Measurements from ENCODE around the gene SLC7A14.
"Not testable (repeated sequence)": the region's sequence is repeated elsewhere in the genome, so short reads cannot be mapped to it uniquely, and the experiment has no call there.

SLC7A14 gene

DNA sequence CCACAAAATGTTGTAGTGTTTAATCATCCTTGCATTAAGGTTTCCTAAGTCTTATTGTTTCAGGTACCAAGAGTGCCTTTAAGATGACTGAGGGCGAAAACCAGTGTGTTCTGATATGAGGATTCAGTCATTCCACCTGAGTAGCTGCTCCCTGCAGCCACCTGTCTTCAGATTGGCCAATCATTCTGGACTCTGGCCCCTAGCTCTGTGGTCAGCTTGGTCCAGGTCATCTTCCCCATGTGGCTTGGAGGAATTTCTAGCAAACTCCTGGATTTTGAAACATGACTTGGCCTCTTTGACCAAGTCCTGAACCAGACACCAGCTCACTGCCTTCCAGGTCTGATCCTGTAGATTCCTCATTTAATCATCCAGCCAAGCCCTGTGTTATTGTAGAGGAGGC is 7.8 kb upstream of the SLC7A14 start:
- FAIRE-seq = no peak

DNA sequence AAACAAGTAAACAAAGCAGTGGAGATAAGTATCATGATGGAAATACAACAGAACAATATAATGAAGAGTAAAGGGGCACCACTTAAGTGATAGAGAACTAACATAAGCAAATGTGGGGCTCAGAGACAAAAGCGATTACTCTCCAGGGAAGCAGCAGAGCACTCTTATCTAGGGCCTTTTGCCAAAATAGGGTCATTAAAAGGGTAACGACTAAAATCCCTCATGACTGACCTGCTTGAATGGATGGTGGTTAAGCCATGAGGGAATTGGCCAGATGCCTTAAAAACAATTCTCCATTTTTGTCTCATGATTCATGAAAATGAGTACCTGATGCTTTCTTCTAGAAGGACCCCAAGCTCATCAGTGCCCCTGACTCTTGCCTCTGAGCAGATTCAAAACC is 3.2 kb upstream of the SLC7A14 start:
- FAIRE-seq = no peak

DNA sequence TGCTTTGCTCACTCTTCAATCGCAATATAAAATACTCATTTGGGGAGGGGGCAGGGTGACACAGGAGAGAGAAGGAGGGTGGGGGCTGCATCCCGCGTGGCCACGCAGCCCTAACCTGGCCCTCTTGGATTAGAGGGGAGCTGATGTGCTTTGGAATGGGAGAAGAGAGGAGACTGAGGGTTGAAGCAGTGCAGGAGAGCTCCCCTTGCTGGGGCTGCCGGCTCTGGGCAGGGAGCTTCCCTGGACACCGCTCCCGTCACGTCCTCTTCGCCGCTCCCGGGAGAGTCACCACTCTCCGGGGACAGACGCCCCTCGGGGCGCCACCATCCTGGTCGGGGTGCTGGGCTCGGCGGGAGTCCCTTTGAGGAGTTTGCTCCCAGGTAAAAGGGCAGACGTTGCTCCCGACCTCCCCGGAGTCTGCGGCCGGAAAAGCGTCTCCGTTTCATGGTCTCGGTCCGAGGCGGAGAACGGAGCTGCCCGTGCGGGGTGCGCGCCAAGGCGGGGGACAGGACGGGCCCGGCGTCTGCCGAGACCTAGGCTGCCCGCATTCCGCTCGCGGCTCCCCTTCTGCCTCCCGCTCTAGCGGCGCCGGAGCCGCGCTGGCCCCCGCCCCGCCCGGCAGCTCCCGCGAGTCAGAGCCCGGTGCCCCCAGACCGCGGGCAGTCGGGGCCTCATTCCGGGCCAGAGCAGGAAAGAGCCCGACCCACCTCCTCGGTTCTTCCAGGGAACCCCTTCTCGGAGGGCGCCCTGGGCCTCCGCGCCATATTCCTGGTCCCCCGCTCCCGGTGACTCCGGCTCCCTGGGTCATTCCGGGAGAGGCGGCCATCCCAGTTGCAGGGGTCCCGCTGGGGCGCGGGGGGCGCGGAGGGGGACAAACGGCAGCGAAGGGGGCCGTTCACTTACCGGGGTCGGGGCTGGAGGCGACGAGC is 603 bp downstream of the SLC7A14 start:
- no peak for FAIRE-seq

DNA sequence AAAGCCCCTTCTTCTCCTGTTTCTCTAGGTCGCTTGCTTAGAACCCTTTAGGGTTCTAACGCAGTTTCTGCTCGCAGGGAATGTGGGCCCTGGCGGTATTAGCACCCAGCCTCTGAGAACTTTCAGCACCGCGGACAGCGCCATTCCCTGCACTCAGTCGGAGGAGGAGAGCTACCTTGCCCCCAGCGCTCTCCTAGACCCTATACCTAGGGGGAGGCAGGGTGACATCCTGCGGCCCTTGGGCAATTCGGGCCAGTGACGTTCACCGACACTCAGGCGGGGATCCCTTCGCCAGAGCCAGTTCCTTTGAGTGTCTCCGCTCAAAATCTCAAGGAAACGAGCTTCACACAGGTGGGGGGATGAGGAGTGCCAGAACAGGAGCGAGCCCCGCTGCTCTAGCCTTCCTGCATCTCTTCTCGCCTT is 1.3 kb downstream of the SLC7A14 start:
- FAIRE-seq = no peak

DNA sequence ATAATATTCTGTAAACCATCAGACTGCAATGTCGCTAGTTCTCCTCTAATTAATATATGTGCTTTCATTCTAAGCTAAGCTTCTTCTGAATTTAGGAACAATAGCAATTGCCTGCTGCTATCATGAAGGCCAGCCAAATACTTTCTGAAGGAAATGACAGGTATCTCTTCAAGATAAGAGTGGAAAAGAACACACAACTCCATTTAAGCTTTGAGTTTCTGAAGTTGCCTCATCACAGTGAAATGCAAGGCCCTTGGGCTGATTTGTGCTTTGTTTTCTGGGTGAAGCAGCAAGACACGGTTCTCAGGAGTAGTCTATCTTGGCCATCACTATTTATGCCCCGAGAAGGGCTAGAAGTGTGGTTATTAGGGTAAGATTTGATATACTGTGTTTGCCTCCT is 6.2 kb downstream of the SLC7A14 start:
- no peak for FAIRE-seq

DNA sequence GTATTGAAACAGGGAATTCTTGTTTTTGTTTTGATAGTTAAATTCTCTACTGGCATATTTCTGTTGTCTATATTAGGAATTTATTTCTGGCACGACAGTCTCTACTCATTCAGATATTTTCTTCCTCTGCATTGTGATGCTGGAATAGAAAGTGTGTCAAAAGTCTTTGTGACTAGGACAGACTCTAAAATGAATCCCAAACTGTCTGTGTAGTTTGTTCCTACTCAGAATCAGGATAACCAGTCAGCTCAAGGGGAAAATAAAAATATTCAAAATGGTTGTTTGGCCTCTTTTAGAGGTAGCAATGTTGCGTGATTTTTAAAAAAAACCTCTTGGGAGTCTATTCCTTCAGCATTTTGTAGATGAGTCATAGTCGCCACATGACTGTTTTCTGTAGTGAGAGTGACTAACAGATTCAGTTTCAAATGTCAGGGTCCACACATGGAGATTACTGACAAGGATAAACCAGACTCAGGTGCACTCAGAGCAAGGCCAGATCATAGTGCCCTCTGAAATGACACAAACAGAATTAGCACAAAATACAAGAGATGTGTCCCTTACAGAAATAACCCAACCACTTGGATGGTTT is 13.1 kb downstream of the SLC7A14 start:
- FAIRE-seq = peak; percentile 13

DNA sequence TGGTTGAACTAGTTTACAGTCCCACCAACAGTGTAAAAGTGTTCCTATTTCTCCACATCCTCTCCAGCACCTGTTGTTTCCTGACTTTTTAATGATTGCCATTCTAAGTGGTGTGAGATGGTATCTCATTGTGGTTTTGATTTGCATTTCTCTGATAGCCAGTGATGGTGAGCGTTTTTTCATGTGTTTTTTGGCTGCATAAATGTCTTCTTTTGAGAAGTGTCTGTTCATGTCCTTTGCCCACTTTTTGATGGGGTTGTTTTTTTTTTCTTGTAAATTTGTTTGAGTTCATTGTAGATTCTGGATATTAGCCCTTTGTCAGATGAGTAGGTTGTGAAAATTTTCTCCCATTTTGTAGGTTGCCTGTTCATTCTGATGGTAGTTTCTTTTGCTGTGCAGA is 18.3 kb downstream of the SLC7A14 start:
- FAIRE-seq = not testable (repeated sequence)

DNA sequence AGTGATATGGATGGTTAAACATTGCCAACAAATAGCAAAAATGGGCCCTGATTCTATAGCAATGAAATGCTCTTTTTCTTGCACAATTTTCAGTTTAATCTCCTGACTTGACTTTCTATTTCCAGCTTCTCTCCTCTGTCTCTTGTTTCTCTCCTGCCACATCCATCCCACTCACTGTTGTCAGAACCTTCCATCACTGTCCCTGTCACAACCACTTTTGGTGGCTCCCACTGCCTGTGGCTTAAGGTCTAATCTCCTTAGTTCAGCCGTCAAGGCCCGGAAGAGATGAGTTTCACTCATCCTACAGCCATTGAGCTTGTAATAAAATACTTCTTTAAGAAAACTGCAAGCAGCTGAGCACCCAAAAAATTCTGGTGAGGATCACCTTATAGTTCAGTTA is 19.5 kb downstream of the SLC7A14 start:
- FAIRE-seq = no peak

DNA sequence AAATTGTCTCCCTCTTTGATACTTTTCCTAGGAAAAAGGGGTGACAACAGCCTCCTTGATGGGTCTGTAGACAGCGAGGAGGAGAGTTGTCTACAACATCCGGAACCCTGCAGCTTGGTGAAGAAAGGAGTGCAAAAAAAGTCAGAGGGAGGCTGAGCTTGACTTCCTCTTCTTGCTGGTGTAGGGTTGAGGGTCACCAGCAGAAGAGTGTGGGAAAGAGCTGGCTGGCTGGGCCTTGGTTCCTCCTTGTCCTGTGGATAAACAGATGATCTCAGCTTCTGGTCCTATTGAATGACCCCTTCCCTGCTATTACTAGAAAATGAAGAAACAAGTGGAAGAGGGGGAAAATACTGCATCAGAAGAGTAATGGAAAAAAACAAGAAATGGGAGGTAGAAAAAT is 20.4 kb downstream of the SLC7A14 start:
- no peak for FAIRE-seq

DNA sequence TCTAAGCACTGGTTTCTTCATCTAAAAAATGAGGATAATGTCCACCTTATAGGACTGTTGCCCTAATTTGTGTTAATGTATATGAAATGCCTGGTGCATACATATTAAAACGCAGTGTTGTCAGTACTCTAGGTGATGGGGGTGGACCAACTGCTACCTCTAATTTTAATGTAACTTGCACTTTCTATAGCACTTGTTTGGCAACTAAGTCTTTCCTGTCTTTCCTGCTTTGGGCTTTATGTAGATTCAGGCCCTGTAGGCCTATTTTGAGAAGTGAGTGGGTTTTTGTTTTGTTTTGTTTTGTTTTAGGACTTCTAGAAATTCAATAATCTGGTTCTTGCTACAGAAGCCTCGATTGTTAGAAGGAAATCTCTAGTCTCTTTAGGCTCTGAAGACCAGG is 21.2 kb downstream of the SLC7A14 start:
- no peak for FAIRE-seq

DNA sequence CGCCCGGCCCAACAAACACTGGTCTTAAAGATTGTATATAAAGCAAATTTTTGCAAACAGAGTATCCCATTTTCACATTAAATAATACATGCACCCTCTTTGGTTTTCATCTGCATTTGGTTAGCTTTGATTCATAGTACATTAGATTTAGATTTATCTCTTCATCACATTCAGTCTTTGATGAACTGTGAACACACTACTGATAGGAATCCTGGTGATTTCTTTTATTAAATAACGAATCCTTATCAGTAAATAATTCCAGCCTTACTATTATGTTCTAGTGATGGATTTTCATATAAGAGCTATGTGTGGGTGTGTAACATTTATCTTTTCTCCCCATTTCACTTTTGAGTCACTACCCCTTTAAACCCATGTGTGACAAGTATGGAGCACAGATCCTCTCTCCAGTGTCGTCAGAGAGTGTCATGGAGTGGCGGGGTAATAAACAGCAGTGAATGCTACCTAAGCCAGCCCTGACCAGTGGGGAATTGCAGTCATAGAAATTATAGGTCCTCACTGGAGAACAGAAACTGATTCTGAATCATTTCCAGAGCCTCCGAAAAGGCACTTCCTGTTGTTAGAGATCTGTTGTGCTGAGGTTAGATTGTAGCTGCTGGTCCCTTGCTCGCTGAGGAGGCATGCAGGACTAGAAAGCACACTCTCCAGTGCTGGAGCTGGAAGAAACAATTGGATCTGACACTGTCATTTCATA is 22.0 kb downstream of the SLC7A14 start:
- no peak for FAIRE-seq

DNA sequence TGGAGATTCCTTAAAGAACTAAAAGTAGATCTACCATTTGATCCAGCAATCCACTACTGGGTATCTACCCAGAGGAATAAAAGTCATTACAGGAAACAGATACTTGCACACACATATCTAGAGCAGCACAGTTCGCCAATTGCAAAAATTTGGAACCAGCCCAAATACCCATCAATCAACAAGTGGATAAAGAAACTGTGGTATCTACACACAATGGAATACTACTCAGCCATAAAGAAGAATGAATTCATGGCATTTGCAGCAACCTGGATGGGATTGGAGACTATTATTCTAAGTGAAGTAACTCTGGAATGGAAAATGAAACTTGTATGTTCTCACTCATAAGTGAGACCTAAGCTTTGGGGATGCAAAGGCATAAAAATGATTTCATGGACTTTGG is 23.8 kb downstream of the SLC7A14 start:
- no peak for FAIRE-seq

DNA sequence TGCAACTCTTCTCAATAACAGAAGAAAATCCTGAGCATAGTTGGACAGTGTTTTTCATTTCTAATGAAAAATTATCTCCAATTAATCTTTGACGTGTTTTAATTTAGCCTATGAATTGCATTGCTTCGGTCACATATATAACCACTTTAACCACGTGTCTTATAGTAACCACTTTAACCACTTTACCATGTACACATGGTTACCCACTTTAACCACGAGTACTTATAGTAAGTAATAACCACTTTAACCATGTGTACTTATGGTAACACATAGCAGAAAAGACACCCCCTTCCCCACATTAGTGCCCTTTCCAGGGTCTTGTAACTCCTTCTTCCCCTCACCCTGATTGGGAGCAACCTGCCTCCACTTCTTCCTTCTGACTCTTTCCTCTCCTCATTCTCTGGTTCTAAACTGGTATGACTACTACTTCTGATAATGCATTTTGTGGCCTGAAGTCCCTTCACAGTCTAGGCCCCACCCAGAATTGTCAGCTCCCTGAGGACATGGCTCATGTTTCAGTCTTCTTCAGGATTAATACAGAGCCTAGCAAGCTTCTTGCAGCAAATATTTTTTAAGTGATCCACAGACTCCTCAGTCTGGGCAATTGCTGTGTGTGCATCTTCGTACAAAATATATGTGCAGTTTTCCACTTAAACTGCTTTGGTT is 25.0 kb downstream of the SLC7A14 start:
- FAIRE-seq = no peak

DNA sequence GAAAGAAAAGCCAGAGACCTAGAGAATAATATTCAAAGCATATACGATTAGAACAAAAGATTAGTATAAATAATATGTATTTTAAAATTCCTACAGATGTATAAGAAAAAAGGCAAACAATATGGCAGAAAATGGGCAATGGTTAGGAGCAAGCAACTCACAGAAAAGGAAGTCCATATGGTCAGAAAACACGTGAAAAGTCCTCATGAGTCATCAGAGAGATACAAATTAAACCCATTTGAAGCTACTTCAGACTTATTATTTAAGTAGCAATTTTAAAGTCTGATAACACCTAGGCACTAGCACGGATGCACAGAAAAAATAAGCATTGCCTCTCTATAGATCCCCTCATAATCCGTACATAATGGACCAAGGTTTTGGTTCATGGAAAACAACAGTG is 25.6 kb downstream of the SLC7A14 start:
- FAIRE-seq = peak; percentile 55

DNA sequence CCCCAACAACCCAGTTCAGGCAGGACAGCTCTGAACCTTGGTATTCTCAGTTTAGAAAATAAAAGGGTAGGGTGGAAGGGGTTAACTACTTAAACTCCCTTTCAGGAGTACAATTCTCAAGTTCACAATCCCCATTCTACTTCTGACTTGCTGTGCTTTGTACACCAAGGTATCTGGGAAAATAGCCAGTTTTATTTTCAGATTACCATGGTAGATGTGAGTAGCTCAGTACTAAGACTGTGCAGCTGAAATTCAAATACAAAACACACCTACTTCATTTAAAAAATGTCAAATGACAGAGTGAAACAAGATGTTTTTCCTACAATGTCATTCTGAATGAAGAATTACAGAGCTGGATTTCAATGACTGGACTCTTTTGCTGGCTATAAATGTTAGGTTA is 27.4 kb downstream of the SLC7A14 start:
- FAIRE-seq = no peak

DNA sequence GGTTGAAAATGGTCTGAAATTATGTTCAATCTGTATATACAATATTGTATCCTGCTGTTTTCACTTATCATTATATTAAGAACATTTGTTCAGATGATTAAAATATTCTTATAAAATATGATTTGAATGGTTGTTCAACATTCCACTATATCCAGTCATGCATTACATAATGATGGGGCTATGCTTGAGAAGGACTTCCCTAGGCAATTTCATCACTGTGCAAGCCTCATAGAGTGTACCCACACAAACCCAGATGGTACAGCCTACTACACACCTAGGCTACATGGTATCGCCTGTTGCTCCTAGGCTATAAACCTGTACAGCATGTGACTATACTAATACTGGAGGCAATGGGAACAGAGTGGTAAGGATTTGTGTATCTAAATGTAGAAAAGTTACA is 30.5 kb downstream of the SLC7A14 start:
- FAIRE-seq = no peak

DNA sequence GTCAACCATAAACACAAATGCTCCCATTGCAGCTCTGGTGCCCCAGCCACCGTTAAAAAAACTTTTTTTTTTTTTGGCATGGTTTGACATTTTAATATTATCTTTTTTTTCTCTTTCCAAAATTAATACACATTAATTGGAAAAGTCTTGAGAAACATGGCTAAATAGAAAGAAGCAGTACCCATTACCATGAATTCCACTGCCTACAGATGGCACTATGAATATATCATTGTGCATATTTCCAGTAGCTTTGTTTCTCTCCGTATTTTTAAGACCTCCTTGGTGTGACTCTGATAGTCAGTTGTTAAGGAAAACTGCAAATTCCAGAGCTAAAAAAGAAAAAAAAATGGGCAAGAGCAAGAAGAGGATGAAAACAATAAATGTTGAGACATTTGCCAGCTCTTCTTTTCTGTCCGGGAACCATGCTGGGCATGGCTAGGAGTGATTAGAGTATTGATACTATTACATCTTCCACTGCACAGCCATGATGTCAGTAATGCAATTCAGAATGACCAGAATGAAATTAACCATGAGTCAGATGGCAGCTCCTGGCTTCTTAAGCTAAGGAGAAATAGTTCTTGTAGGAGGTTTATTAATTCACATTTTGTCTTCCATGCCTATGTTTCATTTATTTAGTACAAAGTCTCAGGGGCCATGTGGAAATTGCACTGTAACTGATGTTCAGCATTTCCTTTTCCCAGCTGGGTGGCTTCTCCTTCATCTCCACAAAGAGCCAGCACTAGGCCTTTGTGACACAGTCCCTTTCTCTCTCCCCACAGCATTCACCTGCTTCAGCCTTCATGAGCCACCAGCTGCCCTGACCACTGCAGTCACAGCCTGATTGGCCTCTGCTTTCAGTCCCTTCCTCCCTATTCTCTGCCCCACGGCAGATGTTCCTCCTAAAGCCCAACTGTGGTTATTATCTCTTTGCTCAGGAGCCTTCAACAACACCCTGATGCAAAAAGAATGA is 31.8 kb downstream of the SLC7A14 start:
- FAIRE-seq = no peak

DNA sequence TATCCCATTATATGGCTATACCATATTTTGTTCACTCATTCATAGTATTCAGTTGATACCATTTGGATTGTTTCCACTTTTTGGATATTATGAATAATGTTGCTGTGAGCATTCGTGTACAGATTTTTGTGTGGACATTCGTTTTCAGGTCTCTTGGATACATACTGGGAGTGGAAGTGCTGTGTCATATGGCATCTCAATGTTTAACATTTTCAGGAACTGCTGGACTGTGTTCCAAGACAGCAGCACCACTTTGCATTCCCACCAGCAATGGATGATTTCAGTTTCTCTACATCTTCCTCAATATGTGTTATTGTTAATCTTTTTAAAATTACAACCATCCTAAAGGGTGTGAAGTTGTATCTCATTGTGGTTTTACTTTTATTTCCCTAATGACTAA is 34.6 kb downstream of the SLC7A14 start:
- no peak for FAIRE-seq

DNA sequence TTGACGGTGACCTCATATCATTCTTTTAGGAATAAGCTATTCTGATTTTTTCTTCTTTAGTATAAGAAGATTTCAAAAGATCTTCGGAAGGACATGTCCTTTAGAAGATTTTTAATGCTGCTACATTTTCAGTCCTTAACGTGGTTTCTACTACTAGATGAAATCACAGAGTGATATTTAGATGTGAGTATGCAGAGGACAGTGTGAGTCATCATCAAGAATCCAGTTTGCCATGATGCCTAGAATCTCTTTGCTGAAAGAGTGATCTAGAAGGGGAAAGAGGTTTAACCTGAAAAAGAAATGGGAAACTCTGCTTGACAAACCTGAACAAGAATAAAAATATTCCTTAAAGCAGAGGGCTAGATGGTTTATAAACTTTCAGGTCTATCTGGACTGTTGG is 43.2 kb downstream of the SLC7A14 start:
- FAIRE-seq = no peak

DNA sequence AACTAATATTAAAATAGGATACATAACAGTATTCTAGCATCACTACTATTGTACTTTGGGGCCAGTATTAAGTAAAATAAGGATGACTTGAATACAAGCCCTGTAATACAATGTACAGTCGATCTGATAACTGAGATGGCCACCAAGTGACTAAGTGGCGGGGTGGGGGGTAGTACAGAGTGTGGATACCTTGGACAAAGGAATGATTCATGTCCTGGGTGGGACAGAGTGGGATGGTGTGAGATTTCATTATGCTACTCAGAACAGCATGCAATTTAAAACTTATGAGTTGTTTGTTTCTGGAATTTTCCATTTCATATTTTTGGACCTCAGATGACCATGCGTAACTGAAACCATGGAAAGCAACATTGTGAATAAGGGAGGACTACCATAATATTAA is 46.0 kb downstream of the SLC7A14 start:
- FAIRE-seq = no peak

DNA sequence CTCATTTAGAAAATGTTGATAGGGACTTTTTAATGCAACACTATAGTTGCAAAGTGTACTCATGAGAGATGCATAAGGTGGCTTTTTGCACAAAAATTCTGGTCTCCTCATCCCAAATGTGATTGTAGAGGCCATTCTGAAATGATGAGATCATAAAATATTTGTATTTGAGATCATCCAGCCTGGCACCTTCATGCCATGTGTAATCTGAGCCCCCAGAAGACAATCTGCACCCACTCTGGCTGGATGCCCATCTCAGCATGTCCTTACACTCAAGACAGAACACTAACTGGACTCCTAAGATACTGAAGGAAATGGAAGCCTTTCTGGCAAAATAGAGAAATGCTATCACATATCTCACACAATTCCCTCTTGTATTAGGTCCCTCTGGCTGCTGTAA is 49.2 kb downstream of the SLC7A14 start:
- FAIRE-seq = no peak

DNA sequence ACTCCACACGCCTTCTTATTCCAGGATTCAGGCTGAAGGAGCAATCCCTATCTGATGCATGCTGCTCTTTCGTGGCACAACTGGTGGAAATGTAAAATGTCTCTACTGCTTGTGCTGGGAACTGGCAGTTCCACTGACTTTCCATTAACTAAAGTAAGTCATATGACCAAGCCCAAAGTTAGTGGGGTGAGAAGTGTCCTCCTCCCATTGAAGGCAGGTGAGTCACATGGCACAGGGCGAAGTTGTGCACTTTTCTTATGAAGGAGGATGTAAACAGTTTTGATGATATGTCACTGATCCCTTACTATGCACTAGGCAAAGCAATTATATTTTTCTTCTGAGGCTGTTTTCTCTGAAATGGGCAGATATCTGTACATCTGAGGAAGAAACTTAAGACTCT is 51.6 kb downstream of the SLC7A14 start:
- no peak for FAIRE-seq

Measured in islet of Langerhans (tissue), 1 donor.